ACC112 (cell line): Measurements from ENCODE around the gene GRID1.

Experiments
- H2AFZ ChIP-seq: fragments of 200-600 bp; sonication (generic); one replicate; pipeline ENCODE4 v1.6.0; 2017; ENCODE audit warnings: antibody characterized with exemption, low read length; ENCODE audit not compliant: unreplicated experiment
- H3K27ac ChIP-seq: fragments of 200-600 bp; sonication (generic); 2 replicates; pipeline ENCODE4 v1.5.1; 2014; ENCODE audit warnings: low read depth, mild to moderate bottlenecking, antibody characterized with exemption, low read length, moderate library complexity
- H3K27me3 ChIP-seq: fragments of 200-600 bp; sonication (generic); 2 replicates; pipeline ENCODE4 v1.6.1; 2014; ENCODE audit warnings: mild to moderate bottlenecking, antibody characterized with exemption, low read length, moderate library complexity, mixed read lengths; ENCODE audit not compliant: insufficient read depth
- H3K36me3 ChIP-seq: fragments of 200-600 bp; sonication (generic); 2 replicates; pipeline ENCODE4 v1.6.1; 2016; ENCODE audit warnings: mild to moderate bottlenecking, antibody characterized with exemption, low read length, moderate library complexity, mixed read lengths; ENCODE audit not compliant: insufficient read depth
- H3K4me1 ChIP-seq: fragments of 200-600 bp; sonication (generic); one replicate; pipeline ENCODE4 v1.6.1; 2016; ENCODE audit warnings: low read length, mixed read lengths; ENCODE audit not compliant: insufficient read depth, unreplicated experiment, control insufficient read depth
- H3K4me3 ChIP-seq: fragments of 200-600 bp; sonication (generic); 2 replicates; pipeline ENCODE4 v1.5.1; 2014; ENCODE audit warnings: mild to moderate bottlenecking, low read depth, low read length
- H3K79me2 ChIP-seq: fragments of 200-600 bp; sonication (generic); one replicate; pipeline ENCODE4 v1.6.0; 2016; ENCODE audit warnings: low read length; ENCODE audit not compliant: control insufficient read depth, unreplicated experiment, insufficient read depth

GRID1 gene

GRCh38 chr10:86187499-86188239 lies 178.9 kb downstream of the GRID1 start:
- H3K36me3 ChIP-seq: no peaks in the 10 kb centered on the region
- no peaks in the 10 kb centered on the region for H3K4me1 ChIP-seq
- no peak overlapping the region for H3K27ac ChIP-seq
- H3K27me3 ChIP-seq: no peaks in the 10 kb centered on the region
- no peak overlapping the region for H3K4me3 ChIP-seq
- no peak overlapping the region for H2AFZ ChIP-seq
- no peaks in the 10 kb centered on the region for H3K79me2 ChIP-seq

GRCh38 chr10:86186633-86187032 lies 180.0 kb downstream of the GRID1 start:
- no peak overlapping the region for H3K27ac ChIP-seq
- no peaks in the 10 kb centered on the region for H3K27me3 ChIP-seq
- H3K36me3 ChIP-seq: no peaks in the 10 kb centered on the region
- H3K4me1 ChIP-seq: no peaks in the 10 kb centered on the region
- no peak overlapping the region for H3K4me3 ChIP-seq
- H3K79me2 ChIP-seq: no peaks in the 10 kb centered on the region
- H2AFZ ChIP-seq: no peak overlapping the region

DNA sequence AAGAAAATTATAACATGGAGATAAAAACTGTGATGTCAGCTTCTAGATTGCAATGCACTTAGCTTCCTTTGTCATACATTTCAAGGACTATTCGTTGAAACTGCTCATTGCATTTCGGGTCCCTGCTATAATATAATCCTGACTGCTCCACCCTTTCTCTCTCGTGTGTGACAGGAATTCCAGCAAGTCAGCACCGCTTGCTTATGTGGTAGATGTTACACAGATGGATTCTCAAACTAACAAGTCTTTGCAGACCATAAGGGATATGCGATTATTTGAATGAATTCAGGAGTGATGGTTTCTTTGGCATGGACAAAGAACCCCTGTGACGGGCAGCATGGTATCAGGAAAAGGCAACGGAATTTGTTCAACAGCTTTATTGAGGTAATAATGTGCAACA lies 184.0 kb downstream of the GRID1 start:
- H2AFZ ChIP-seq: no peak overlapping the region
- no peak overlapping the region for H3K27ac ChIP-seq
- no peaks in the 10 kb centered on the region for H3K36me3 ChIP-seq
- no peaks in the 10 kb centered on the region for H3K79me2 ChIP-seq
- H3K4me3 ChIP-seq: no peak overlapping the region
- H3K4me1 ChIP-seq: no peaks in the 10 kb centered on the region
- no peaks in the 10 kb centered on the region for H3K27me3 ChIP-seq

DNA sequence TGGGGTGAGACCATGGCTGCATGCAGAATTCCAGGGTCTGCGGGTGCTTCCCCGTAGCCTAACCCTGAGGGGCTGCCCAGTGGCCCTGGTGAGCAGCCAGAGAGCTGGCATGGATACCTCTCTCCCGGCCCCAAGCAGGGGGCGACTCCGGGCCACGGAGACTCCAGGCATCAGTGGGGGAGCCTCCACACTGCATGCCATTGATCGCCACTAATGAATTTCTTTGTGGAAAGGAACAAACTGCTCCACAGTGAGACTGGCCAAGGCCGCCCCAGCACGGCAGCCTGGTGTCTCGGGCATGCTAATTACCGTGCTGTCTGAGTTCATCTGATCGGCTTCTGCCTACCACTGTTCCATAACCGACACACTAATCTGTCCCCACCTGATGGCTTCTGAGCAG lies 184.4 kb downstream of the GRID1 start:
- Histone ChIP-seq H2AFZ (no peak overlapping the region), H3K4me1 (no peaks in the 10 kb centered on the region), H3K27me3 (no peaks in the 10 kb centered on the region), H3K79me2 (no peaks in the 10 kb centered on the region), H3K36me3 (no peaks in the 10 kb centered on the region), H3K4me3 (no peak overlapping the region), H3K27ac (no peak overlapping the region)

- H2AFZ ChIP-seq: no peak overlapping the region
- no peaks in the 10 kb centered on the region for H3K4me1 ChIP-seq
- no peak overlapping the region for H3K27ac ChIP-seq
- H3K27me3 ChIP-seq: no peaks in the 10 kb centered on the region
- no peak overlapping the region for H3K4me3 ChIP-seq
- no peaks in the 10 kb centered on the region for H3K36me3 ChIP-seq
- H3K79me2 ChIP-seq: no peaks in the 10 kb centered on the region
Observed at GRCh38 chr10:86180861-86181260, 185.7 kb downstream of the GRID1 start.

GRCh38 chr10:86179961-86180360 lies 186.6 kb downstream of the GRID1 start:
- H3K36me3 ChIP-seq: no peaks in the 10 kb centered on the region
- H3K27ac ChIP-seq: no peak overlapping the region
- no peaks in the 10 kb centered on the region for H3K79me2 ChIP-seq
- no peaks in the 10 kb centered on the region for H3K4me1 ChIP-seq
- H3K4me3 ChIP-seq: no peak overlapping the region
- H2AFZ ChIP-seq: no peak overlapping the region
- no peaks in the 10 kb centered on the region for H3K27me3 ChIP-seq

GRCh38 chr10:86179153-86179524 lies 187.5 kb downstream of the GRID1 start:
- Histone ChIP-seq H3K36me3 (no peaks in the 10 kb centered on the region), H3K27ac (no peak overlapping the region), H3K27me3 (no peaks in the 10 kb centered on the region), H3K4me3 (no peak overlapping the region), H3K79me2 (no peaks in the 10 kb centered on the region), H2AFZ (no peak overlapping the region), H3K4me1 (no peaks in the 10 kb centered on the region)

- no peak overlapping the region for H3K27ac ChIP-seq
Observed at GRCh38 chr10:86178401-86179152, 188.0 kb downstream of the GRID1 start.

GRCh38 chr10:86177537-86178155 lies 188.9 kb downstream of the GRID1 start:
- H3K36me3 ChIP-seq: no peaks in the 10 kb centered on the region
- H3K4me1 ChIP-seq: no peaks in the 10 kb centered on the region
- H3K4me3 ChIP-seq: no peak overlapping the region
- no peaks in the 10 kb centered on the region for H3K79me2 ChIP-seq
- no peak overlapping the region for H3K27ac ChIP-seq
- no peaks in the 10 kb centered on the region for H3K27me3 ChIP-seq
- no peak overlapping the region for H2AFZ ChIP-seq

More at GRCh38 chr10:86178401-86179152, 188.0 kb downstream of the GRID1 start:
- no peaks in the 10 kb centered on the region for H3K79me2 ChIP-seq
- H3K4me3 ChIP-seq: no peak overlapping the region
- no peaks in the 10 kb centered on the region for H3K36me3 ChIP-seq
- no peak overlapping the region for H2AFZ ChIP-seq
- H3K27me3 ChIP-seq: no peaks in the 10 kb centered on the region
- H3K4me1 ChIP-seq: no peaks in the 10 kb centered on the region

DNA sequence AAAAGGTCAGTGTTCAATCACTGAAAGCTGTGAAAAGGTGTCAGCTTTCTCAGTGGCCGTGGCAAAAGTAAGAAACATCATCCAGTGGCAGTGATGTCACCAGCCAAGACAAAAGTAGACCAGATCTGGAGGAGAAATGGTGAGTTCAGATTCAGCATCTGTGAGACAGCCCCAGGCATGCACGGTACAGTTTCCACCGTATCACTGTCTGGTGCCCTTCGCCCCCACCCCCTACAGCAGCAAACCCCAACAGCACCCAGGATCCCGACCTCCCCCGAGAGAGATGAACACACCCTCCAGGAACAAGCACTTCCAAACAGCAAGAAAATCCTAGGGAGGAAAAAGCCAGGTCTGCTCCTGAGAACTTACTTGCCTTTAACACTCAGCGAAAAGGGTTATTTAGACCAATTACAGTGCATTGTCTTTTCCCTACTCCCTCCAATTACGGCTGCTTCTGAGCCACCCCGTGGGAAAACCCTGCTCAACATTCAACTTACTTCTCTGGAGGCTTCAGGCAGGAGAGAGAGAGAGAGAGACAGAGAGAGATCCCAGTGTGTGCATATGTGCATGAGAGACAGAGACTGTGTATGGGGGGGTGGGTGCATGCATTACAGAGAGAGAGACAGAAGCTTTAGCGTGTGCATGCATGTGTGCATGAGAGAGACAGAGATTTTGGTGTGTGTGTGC lies 189.6 kb downstream of the GRID1 start:
- H3K79me2 ChIP-seq: no peaks in the 10 kb centered on the region
- H3K4me3 ChIP-seq: no peak overlapping the region
- no peak overlapping the region for H2AFZ ChIP-seq
- H3K27me3 ChIP-seq: no peaks in the 10 kb centered on the region
- H3K36me3 ChIP-seq: no peaks in the 10 kb centered on the region
- H3K27ac ChIP-seq: no peak overlapping the region
- no peaks in the 10 kb centered on the region for H3K4me1 ChIP-seq
